ENCODE measurements around the gene GCA.

GCA gene

GRCh38 chr2:162328424-162329157 lies 15.3 kb upstream of the GCA start:
- no peak for DNase-seq

DNA sequence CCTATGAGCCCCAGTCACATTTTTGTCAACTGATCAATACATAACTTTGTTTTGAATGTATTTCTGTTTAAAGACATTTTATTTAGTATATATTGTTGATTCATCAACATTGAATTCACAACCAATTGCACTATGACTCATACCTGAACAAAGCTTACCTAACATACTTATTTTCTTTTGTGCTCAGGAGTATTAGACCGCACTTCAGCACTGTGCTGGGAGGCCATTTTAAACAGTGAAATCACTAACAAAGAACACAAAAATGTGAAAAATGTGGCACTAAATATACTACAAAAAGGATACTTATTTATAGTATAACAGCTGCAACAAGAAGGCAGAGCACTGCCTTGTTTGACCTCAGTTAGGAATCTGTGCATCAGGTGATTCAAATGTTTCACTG lies 13.1 kb upstream of the GCA start:
- no peak for DNase-seq

DNA sequence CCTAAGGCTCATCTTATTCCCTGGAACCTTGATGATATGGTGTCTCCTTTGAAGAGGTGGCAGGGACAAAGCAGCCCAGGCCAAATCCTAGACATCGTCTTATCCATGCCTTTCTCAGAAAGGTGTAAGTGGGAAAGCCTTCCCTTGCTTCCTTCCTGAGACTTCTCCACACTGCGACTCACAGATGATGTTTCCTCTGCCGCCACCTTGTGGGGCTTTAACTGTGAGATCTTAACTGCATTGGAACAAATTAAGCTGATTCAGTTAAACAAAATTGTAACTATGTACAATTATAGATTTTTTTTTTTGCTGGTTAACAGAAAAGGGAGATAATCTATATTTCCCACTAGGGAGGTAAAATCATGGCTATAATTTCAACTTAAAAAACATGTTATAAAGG lies 10.0 kb upstream of the GCA start:
- DNase-seq = peak in 1 of 2 donors; percentile 6

- no peak for DNase-seq
These were observed 6.1 kb upstream of the GCA start for GRCh38 chr2:162337868-162338267.

DNA sequence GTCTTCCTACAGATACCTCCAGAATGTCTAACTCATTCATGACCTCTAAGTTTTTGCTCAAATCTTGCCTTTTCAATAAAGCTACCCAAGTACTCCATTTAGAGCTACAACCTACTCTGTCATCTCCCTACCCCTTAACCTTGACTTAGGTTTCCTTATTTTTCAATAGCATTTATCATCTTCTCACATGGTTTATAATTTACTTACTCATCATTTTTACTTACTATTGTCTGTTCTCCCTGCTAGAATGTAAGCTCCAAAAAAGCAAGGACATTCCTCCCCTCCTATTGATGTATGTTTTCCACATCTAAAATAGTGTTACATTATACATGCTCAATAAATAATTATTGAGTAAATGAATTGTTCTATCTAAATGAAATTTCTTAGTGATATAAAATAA lies 3.1 kb upstream of the GCA start:
- no peak for DNase-seq

DNA sequence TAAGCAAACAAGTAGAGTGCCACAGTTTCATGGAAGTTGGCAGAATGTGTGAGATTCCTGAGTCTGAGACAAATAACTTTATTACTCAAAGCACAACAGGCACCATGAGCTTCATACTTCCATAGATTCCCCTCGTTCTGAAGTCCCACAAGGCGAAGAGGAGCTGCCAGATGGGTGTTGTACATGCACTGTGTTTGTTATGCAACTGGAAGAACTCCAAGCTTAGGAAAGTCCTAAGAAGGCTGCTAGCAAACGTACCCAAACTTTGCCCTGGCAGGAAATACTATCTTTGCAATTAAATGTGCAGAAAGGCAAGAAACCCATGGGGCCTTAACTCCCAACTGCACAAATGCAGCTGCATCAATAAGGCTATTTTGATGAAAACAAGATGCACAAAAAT lies 1.6 kb upstream of the GCA start:
- DNase-seq = no peak

DNA sequence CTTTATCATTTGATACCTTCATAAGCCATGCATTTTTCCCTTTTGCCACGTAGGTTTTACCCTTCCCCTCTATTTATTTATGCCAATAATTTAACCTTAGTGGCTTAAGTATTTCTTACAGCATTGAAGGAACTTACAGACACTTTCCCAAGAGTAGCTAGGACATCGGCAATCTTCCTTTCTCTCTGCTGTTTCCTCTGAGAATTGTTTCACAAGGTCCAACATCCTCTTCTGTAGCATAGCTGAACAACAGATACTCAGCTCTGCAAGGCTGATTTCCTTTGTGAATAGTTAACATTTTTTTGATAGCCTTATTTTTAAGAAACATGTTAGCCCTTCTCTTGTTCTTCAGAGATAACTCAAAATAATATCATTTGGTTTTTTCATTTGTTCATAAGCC lies 1.1 kb upstream of the GCA start:
- no peak for DNase-seq

GRCh38 chr2:162343492-162343823 lies 474 bp upstream of the GCA start:
- no peak for DNase-seq

- no peak for DNase-seq
These were observed 652 bp downstream of the GCA start for GRCh38 chr2:162344617-162344950.

DNA sequence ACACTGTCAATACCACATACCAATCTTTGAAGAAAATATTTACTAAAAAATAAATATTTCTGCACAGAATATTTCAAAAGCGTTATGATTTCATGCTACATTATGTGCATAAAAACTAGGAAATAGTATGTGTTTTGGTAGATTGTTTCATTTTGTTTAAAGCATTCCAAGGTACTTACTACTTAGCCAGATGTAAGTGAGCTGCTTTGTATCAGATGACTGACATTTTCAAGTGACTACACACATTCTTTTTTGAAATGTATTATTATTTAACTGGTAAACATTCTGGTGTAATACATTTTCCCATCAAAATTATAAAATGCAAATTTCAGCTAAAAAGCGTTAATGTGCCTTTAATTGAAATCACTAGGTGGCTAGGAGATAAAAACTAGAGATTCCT lies 21.5 kb downstream of the GCA start:
- DNase-seq = no peak

DNA sequence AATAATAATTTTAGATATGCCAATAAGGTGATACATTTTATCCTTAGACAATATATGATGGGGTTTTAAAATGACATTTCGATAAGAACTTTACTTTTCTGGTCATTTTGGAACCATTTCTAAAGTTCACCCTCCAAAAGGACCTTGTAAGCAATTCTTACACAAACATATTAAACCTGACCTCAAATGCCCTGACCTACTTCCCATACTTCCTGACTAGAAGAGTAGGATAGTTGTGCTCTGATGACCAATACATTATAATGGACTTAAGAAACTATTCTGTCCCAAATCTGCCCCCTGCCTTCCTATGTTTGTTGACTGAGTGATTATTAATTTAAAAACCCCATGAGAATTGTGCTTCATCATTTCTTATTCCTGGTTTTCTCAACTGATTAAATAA lies 24.6 kb downstream of the GCA start:
- no peak for DNase-seq

- DNase-seq = no peak
These were observed 25.6 kb downstream of the GCA start for GRCh38 chr2:162369551-162369950.

GRCh38 chr2:162370931-162371330 lies 27.0 kb downstream of the GCA start:
- DNase-seq = no peak

DNA sequence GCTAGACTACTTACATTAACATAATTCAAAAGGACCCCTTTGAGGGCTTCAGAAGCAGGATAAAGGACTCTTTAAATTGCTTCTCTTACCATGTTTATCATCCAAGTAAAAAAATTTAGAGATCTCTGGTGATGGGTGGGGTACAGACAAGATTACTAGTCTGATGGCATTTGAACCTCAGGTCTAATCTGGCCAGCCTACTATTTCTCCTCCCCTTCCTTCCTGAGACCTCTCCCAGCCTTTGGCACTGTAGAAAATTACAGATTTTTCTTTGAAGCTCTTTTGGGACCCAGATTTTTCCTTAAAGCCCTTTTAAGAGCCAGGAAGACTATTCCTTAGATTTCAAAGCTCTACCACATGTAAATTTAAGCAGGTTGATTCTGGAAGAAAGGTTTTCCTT lies 28.9 kb downstream of the GCA start:
- DNase-seq = no peak

- no peak for DNase-seq
These were observed 36.0 kb downstream of the GCA start for GRCh38 chr2:162379719-162380580.

DNA sequence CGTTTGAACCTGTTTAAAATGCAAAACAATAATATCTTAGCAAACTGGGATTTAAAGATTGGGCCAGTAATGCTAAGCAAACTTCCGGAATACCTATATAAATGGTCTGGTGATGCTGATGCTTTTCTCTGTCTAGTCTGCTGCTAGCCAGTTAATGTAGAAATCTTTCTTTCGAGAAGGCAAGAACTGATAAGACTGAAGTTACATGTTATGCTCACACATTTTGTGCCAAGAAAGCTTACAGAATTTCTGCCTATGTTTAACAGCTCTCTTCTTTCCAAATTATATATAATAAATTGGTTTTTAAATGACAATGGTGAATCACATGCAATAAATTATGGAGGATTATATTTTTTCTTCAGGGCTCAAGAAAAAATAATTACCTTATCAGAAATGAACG lies 37.9 kb downstream of the GCA start:
- no peak for DNase-seq

DNA sequence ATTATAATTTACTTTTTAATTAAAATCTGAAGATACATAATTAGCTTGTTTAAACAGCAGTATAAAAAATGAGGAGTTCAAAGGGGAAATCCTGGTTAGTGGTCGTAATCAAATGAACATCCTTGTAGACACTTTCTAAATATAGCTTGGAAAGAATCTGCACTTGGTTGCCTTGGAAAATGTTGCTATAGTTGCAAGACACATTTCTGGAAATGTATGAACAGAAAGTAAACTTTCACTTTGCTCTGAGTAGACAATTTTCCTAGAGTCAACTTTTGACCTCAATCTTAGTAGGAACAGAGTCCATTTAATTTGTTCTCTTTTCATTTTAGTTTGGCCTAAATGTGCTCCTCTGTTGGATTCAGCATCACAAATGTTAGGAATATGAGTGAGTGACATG lies 38.3 kb downstream of the GCA start:
- no peak for DNase-seq

DNA sequence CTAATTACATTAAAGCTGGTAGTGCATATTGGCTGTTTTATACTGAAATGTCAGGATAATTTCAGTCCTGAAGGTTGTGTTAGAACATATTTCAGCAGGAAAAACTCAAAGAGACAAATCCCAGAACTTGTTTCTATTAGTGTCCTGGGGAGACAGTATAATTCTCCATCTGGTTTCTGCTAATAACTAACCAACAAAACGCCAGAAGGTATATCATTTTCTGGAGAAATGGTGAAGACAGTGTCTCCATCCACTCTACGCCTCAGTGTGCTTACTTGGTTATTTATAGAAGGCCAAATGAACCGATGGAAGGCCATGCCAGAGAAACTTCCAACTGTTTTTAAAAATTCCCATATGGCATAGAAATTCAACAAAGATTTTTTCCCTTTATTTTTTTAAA lies 41.6 kb downstream of the GCA start:
- DNase-seq = no peak

- no peak for DNase-seq
These were observed 46.9 kb downstream of the GCA start for GRCh38 chr2:162390801-162391200.

DNA sequence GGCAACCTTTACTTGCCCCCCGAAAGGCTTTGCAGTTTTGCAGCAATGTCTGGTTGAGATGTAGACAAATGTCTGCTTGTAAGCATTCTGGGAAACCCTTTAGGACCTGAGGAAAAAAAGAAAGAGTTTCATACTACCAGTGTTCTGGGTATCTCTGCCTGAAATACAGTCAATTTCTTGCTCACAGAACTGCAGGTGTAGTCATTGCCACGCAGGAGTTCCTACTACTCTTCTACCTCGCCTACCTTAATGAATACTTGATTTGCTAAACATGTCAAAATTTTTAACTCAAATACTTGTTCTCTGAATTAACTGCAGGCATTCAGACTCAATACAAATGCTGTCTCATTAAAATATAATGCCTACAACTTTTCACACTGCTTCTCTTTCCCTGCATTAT lies 56.4 kb downstream of the GCA start:
- no peak for DNase-seq

GRCh38 chr2:162401871-162402270 lies 57.9 kb downstream of the GCA start:
- no peak for DNase-seq

GRCh38 chr2:162403884-162404283 lies 60.0 kb downstream of the GCA start:
- no peak for DNase-seq

Measured in hippocampal formation (tissue), 2 donors.